ENCODE results near the gene KCNT2. TPM values are rescaled to one million over a fixed set of nuclear protein-coding genes. Genes with fewer than 3 reads are reported as not detected.

Gene KCNT2
- total and polyA plus RNA-seq, 2 of the 8 experiments (the other 6 are each of a cell fraction or from before 2014, with no cell fraction given): 2.3 to 10.2 TPM

GRCh38 chr1:196567238-196567637 is 41.0 kb downstream of the KCNT2 start (continued):
- TF ChIP-seq SAP30 (IDR thresholded peaks at IDR 0.05; ENCODE audit: insufficient read depth, insufficient replicate concordance, low read length) (no peak), TAF7 (optimal IDR thresholded peaks at IDR 0.05; ENCODE audit: borderline replicate concordance, low read depth, low read length) (no peak), KDM5A (IDR thresholded peaks at IDR 0.05; ENCODE audit: low read length) (no peak), HDAC6 (IDR thresholded peaks at IDR 0.05; ENCODE audit: low read depth, low read length) (no peak), KDM4A (IDR thresholded peaks at IDR 0.05; ENCODE audit: low read depth, low read length, severe bottlenecking) (no peak)

Data from H1 (cell line).